Right lobe of liver (tissue), 6 donors: ENCODE measurements around the gene SETDB1. TPM values are rescaled to one million over a fixed set of nuclear protein-coding genes. Genes with fewer than 3 reads are reported as not detected.

Experiments used
- ATAC-seq, 4 donors: fragments of 200-7000 bp; cut with Tn5 transposase; one replicate each; pipeline ENCODE4 v1.9.1; 2020; ENCODE audit warnings: mild to moderate bottlenecking in 4 of 4, moderate library complexity in 4 of 4
- DNase-seq, 3 donors: peaks; one replicate each; pipeline ENCODE4 v3.0.0-alpha.2; 2020
- H3K27ac ChIP-seq, 3 donors: fragments of 200-600 bp; one replicate each; pipeline ENCODE4 v1.8.0; 2022
- H3K27me3 ChIP-seq, 2 donors: fragments of 200-600 bp; one replicate each; pipeline ENCODE4 v1.8.0; 2022
- H3K36me3 ChIP-seq, 4 donors: fragments of 200-600 bp; sonication (generic) in 1 of 4; one replicate each; pipeline versions ENCODE4 v1.5.1 to v1.8.0; 2017 to 2022; ENCODE audit warnings: control low read depth in 1 of 4
- H3K4me1 ChIP-seq, 4 donors: fragments of 200-600 bp; sonication (generic) in 1 of 4; one replicate each; pipeline versions ENCODE4 v1.5.1 to v1.8.0; 2017 to 2022; ENCODE audit warnings: control low read depth in 1 of 4
- H3K4me3 ChIP-seq, 3 donors: fragments of 200-600 bp; one replicate each; pipeline ENCODE4 v1.8.0; 2022
- H3K9me3 ChIP-seq, 4 donors: fragments of 200-600 bp; sonication (generic) in 1 of 4; one replicate each; pipeline versions ENCODE4 v1.5.1 to v1.8.0; 2017 to 2022; ENCODE audit warnings: control low read depth in 1 of 4
- CTCF ChIP-seq, 4 donors: fragments of 200-600 bp in 3 of 4; fragments of 450-650 bp in 1 of 4; IDR thresholded peaks; one replicate each; pipeline versions ENCODE4 v1.5.1 to v1.8.0; 2016 to 2022; ENCODE audit warnings: antibody characterized with exemption in 4 of 4, mild to moderate bottlenecking in 2 of 4
- POLR2A ChIP-seq: fragments of 450-650 bp; IDR thresholded peaks from one replicate; pipeline ENCODE4 v1.6.1; 2017; ENCODE audit warnings: antibody characterized with exemption, mild to moderate bottlenecking
- WGBS: methylation state at CpG from one replicate; pipeline ENCODE4 v1.1.6; 2018; ENCODE audit warnings: low coverage, low lambda C conversion rate; ENCODE audit not compliant: insufficient coverage; ENCODE audit errors: missing lambda C conversion rate; 5-methylcytosine and 5-hydroxymethylcytosine counted together
- intact Hi-C, 2 donors: fragments of 100-400 bp; cut with DNase I; formaldehyde crosslinking; loops; one replicate each; pipeline versions ENCODE4 v1.11.2 to v1.14.1; 2022
- total RNA-seq, 6 experiments: library from RNA; depleted of rRNA in 2 of 6; stranded (reverse); fragments of >200 nt in 2 of 6; fragmentation: NEBNext Ultra II Directional in 3 of 6; extraction: Animal tissue kit (Norgen Biotek cat#: 25700) in 3 of 6; gene quantifications; one replicate each; pipeline versions ENCODE4 v1.1.0 to v1.2.4, GENCODE V29; 2016 to 2023
- donor health status: DM: no; HTN: yes; CAD: no.
- donor health status: DM: no; HTN: no; CAD: no.
- donor health status: DM: no; HTN: no; CAD: no.
- donor health status: DM: no; HTN: yes; CAD: no.
- donor health status: DM: no; HTN: yes; CAD: no.

Gene SETDB1
- total RNA-seq, 6 experiments from 2014 or later: 10.4 to 17.8 (median 12.9) TPM

GRCh38 chr1:151013518-151013917 lies 87.4 kb downstream of the SETDB1 start:
- TF ChIP-seq POLR2A (no peak), CTCF (IDR thresholded peaks at IDR 0.05) (no peak)
- Histone ChIP-seq H3K27me3 (no peaks in the 10 kb centered on the region), H3K9me3 (no peaks in the 10 kb centered on the region), H3K27ac (peak overlapping the region; percentile 77 to 80 (median 77)), H3K4me3 (peak overlapping the region in 1 of 3 donors; percentile 31), H3K36me3 (peaks cover 0 to 15% (median 5%) of the 10 kb centered on the region in 4 donors), H3K4me1 (peaks cover 0 to 52% (median 22%) of the 10 kb centered on the region in 4 donors)
- ATAC-seq (peak; percentile 17 to 56 (median 31)), DNase-seq (no peak)
- intact Hi-C loops: no loop called here
- WGBS: 9% methylated on average over 2 of the region's 2 CpGs

Other genes starting within 250 kb of the SETDB1 start
- gene GOLPH3L, start 229.2 kb upstream of the SETDB1 start, total RNA-seq: 10 to 100 TPM in 4 of 6 experiments, 1 to 10 TPM in 2; 4.1 to 15.3 (median 11.2) TPM
- gene HORMAD1, start 205.5 kb upstream of the SETDB1 start, total RNA-seq: under 1 TPM in 3 of 6 experiments, not detected in 3; 0.22 to 0.47 (median 0.25) TPM
- 100 to 1,000 TPM in 1 of 6 experiments, 10 to 100 TPM in 5; 23.9 to 195 (median 61.4) TPM for gene CTSS, start 160.6 kb upstream of the SETDB1 start, total RNA-seq
- 1 to 10 TPM; 1.5 to 3.8 (median 2.6) TPM for gene CTSK, start 118.1 kb upstream of the SETDB1 start, total RNA-seq
- gene ARNT, start 49.8 kb upstream of the SETDB1 start, total RNA-seq: 10 to 100 TPM; 24.7 to 31.9 (median 27.8) TPM
- not detected for gene CTXND2, start 39.2 kb upstream of the SETDB1 start, total RNA-seq
- gene CERS2, start 48.5 kb downstream of the SETDB1 start, total RNA-seq: 100 to 1,000 TPM; 298 to 572 (median 459) TPM
- gene ANXA9, start 55.9 kb downstream of the SETDB1 start, total RNA-seq: 10 to 100 TPM in 5 of 6 experiments, 1 to 10 TPM in 1; 9.9 to 18.5 (median 15.1) TPM
- 10 to 100 TPM; 10.1 to 19.7 (median 15.4) TPM for gene MINDY1, start 80.5 kb downstream of the SETDB1 start, total RNA-seq
- gene PRUNE1, start 82.1 kb downstream of the SETDB1 start, total RNA-seq: 10 to 100 TPM in 4 of 6 experiments, 1 to 10 TPM in 2; 4.7 to 12.0 (median 10.1) TPM
- under 1 TPM in 5 of 6 experiments, not detected in 1; 0.12 to 0.76 (median 0.42) TPM for gene BNIPL, start 110.2 kb downstream of the SETDB1 start, total RNA-seq
- 1 to 10 TPM; 2.4 to 5.7 (median 3.8) TPM for gene C1orf56, start 121.4 kb downstream of the SETDB1 start, total RNA-seq
- gene CDC42SE1, start 133.3 kb downstream of the SETDB1 start, total RNA-seq: 10 to 100 TPM; 15.9 to 37.5 (median 27.3) TPM
- gene MLLT11, start 134.0 kb downstream of the SETDB1 start, total RNA-seq: under 1 TPM; 0.24 to 0.56 (median 0.40) TPM
- 1 to 10 TPM; 2.0 to 6.5 (median 5.0) TPM for gene GABPB2, start 144.4 kb downstream of the SETDB1 start, total RNA-seq
- 1 to 10 TPM in 5 of 6 experiments, under 1 TPM in 1; 0.87 to 8.3 (median 4.1) TPM for gene SEMA6C, start 220.3 kb downstream of the SETDB1 start, total RNA-seq
- gene TNFAIP8L2, start 230.3 kb downstream of the SETDB1 start, total RNA-seq: 1 to 10 TPM; 1.1 to 4.2 (median 2.2) TPM
- 1 to 10 TPM; 2.7 to 6.4 (median 4.5) TPM for gene LYSMD1, start 239.5 kb downstream of the SETDB1 start, total RNA-seq
- 10 to 100 TPM in 2 of 6 experiments, 1 to 10 TPM in 4; 7.5 to 13.2 (median 8.5) TPM for gene SCNM1, start 239.8 kb downstream of the SETDB1 start, total RNA-seq
- gene TMOD4, start 249.6 kb downstream of the SETDB1 start, total RNA-seq: not detected